ENCODE data around the gene DMAC2.

DNA sequence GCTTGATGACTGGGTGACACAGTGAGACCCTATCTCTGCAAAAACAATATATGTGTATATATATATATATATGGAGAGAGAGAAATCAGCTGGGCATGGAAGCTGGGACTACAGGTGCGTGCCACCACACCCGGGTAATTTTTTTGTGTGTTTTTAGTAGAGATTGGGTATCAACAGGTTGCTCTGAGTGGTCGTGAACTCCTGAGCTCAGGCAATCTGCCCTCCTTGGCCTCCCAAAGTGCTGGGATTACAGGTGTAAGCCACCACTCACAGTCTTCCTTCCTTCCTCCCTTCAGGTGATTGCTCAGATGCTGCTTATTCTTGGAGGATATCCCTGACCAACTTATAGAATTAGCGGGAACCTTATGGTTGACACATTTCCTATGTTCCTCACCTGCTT, 45.1 kb upstream of the DMAC2 start:
- no peak for TF ChIP-seq POLR2AphosphoS5 (IDR thresholded peaks at IDR 0.05)
- TF ChIP-seq, protein P1, sequence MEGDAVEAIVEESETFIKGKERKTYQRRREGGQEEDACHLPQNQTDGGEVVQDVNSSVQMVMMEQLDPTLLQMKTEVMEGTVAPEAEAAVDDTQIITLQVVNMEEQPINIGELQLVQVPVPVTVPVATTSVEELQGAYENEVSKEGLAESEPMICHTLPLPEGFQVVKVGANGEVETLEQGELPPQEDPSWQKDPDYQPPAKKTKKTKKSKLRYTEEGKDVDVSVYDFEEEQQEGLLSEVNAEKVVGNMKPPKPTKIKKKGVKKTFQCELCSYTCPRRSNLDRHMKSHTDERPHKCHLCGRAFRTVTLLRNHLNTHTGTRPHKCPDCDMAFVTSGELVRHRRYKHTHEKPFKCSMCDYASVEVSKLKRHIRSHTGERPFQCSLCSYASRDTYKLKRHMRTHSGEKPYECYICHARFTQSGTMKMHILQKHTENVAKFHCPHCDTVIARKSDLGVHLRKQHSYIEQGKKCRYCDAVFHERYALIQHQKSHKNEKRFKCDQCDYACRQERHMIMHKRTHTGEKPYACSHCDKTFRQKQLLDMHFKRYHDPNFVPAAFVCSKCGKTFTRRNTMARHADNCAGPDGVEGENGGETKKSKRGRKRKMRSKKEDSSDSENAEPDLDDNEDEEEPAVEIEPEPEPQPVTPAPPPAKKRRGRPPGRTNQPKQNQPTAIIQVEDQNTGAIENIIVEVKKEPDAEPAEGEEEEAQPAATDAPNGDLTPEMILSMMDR (IDR thresholded peaks at IDR 0.05): no peak
